Stimulated activated CD4-positive, alpha-beta T cell treated with anti-CD3 and anti-CD28 coated beads, Interleukin-1b, Interleukin-23, amount 100 ng/mL, for 4 hours (primary cell): ENCODE data around the gene SETD7.

Source experiments
- DNase-seq, 2 donors: peaks; one replicate each; pipeline ENCODE4 v3.0.0-alpha.2; 2020; ENCODE audit warnings: low read depth in 2 of 2

Gene SETD7

GRCh38 chr4:139556071-139556723 lies at the start of gene SETD7:
Gene SETD7, minus strand, starts transcription at chr4:139556219. Its CDS starts 82 bp downstream, at chr4:139556137.
- peak; percentile 37 to 45 for DNase-seq

- no peak for DNase-seq
These were observed 49.5 kb upstream of the SETD7 start for GRCh38 chr4:139605516-139605915.

GRCh38 chr4:139603576-139604410 lies 47.8 kb upstream of the SETD7 start:
- DNase-seq: peak in 1 of 2 donors; percentile 20

- no peak for DNase-seq
These were observed 46.8 kb upstream of the SETD7 start for GRCh38 chr4:139602776-139603360.

GRCh38 chr4:139600662-139601061 lies 44.6 kb upstream of the SETD7 start:
- DNase-seq: no peak

- no peak for DNase-seq
These were observed 43.8 kb upstream of the SETD7 start for GRCh38 chr4:139599594-139600374.

- DNase-seq: no peak
These were observed 43.1 kb upstream of the SETD7 start for GRCh38 chr4:139599076-139599475.

DNA sequence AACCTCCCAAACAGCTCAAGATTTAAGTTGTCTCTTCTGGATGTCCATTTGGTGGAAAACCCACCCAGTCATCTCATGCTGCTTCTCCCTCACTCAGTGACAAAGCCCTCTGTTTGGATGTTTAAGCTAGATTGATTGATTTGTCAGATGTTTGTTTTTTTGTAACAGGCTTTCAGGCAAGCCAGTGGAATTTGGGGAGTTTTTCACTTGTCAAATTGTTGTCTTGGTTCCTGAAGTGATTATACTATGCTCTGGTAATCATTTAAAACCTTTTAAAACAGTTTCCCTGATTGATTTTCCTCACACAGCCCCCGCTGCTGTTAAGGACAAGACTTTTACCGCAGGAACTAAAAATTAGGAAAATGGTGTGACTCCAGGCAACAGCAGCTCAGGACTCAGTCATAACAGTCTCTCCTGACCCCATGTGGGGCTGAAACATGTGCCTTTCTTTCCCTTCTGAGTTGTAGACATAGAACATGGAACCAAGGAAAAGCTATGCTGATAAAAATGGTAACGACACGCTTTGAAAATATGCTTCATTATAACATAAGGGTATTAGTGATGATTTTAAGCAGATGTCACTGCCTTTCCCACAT lies 40.8 kb upstream of the SETD7 start:
- no peak for DNase-seq

DNA sequence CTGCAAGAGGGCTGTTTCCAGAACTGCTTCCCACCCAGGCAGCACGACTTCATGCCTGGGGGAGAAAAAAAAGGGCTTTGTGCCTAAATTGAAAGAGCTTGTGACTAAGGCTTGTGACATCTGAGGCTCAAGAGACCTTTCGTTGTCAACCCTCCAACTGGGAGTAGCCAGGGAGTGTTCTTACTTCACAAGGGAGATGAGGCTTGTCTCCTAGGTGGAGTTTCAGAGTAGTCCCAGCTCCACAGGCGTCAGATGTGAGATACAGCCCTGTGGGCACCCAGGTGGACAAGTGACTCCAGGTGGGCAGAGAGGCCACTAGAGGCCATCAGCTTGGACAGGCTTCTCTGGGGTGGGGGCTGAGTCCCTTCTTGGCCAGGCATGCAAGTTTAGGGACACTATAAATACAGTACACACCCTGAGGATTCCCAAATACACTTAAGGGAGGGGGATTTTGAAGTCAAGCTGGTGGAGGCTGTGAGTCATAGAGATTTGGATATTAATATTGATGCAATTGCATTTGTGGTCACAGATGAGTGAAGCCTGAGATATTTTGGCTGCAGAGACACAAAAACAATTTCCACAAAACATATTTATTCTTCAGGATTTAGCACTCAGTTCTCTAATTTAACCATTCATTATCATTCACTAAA lies 40.1 kb upstream of the SETD7 start:
- no peak for DNase-seq

DNA sequence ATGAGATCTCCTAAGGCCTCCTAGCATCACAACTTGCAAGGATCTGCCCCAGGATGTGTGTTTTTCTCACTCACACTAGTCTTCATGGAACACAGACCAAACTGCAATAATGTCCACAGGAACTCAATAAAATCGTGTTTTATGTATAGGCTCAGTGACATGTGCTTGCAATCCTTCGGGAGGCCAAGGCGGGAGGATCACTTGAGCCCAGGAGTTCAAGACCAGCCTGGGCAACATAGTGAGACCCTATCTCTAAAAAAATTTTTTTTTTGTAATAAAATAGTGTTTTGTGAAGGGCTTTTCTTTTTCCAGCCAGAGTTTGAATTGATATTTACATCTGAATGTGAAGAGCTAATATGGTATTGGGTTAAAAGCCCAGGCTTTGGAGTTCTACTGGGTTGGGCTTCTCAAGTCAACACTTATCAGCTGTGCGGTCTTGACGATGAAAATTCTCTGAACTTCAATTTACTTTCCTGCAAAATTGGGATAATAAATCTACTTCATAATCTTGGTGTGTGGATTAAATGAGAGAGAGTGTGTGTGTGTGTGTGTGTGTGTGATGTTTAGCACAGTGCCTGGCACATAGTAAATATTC lies 38.7 kb upstream of the SETD7 start:
- DNase-seq: no peak

GRCh38 chr4:139593091-139593564 lies 37.1 kb upstream of the SETD7 start:
- no peak for DNase-seq

DNA sequence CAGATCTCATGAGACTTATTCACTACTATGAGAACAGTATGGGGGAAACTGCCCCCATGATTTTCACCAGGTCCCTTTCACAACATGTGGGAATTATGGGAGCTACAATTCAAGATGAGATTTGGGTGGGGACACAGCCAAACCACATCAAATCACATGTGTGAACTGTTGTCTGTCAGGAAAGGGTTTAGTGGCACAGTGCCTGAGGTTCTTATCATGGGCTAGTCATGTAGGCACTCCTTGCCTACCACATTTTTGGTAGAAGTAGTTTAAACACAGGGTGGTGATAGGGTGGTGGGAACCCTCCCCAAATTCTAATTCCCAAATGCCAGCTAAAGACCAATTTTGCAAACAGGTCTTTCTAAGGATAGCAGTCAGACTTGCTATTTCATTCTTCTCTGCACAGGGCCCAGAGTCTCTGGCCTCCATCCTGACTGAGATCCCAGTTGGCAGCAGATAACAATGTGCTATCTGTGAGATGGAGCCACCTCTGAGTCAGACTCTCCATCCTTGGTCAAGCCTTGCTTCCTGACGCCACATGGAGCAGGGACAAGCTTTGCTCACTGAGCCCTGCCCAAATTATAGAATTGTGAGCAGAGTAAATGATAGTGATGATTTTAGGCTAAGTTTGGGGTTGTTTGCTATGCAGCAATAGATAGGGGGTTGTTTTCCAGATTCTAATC lies 33.5 kb upstream of the SETD7 start:
- no peak for DNase-seq

DNA sequence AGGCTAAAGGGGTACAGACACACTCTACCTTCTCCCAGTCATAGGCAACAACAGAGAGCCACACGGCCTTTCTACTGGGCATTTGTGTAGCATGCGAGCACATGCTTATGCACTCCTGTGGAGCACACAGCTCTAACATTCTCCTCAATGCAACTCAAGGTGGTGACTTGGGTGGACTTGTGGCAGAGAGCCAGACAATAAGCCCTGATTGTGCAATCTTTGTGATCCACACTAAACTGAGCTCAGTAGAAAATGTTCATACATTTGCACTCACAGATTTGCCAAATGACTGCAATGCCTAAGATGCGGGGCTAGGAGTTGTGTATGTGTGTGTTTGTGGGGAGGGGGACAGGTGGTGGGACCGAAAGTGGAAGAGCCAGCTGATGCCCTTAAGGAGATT lies 31.4 kb upstream of the SETD7 start:
- no peak for DNase-seq

- no peak for DNase-seq
These were observed 29.5 kb upstream of the SETD7 start for GRCh38 chr4:139585473-139585872.

- DNase-seq: no peak
These were observed 28.8 kb upstream of the SETD7 start for GRCh38 chr4:139584784-139585183.

GRCh38 chr4:139584013-139584412 lies 28.0 kb upstream of the SETD7 start:
- DNase-seq: no peak

GRCh38 chr4:139582044-139582443 lies 26.0 kb upstream of the SETD7 start:
- DNase-seq: no peak

- DNase-seq: no peak
These were observed 25.1 kb upstream of the SETD7 start for GRCh38 chr4:139581096-139581495.

GRCh38 chr4:139576219-139576618 lies 20.2 kb upstream of the SETD7 start:
- no peak for DNase-seq

GRCh38 chr4:139575072-139575471 lies 19.1 kb upstream of the SETD7 start:
- no peak for DNase-seq
